SK-N-SH (cell line): ENCODE results near the gene MIGA2. TPM values are rescaled to one million over a fixed set of nuclear protein-coding genes. Genes with fewer than 3 reads are reported as not detected.

Source experiments
- CTCF ChIA-PET: fragments of 300-600, 350-600 bp; formaldehyde crosslinking; extraction: SDS; loops from one replicate; lab custom pipeline; 2021; lab: Yijun Ruan, JAX
- POLR2A ChIA-PET: fragments of 350-600 bp; sonication (Branson Sonifier 250); formaldehyde crosslinking; extraction: SDS; loops from one replicate; lab custom pipeline; 2020; ENCODE audit warnings: antibody characterized with exemption, inconsistent platforms; lab: Yijun Ruan, JAX
- DNase-seq: peaks from one replicate; pipeline ENCODE4 v3.0.0; 2012
- H2AFZ ChIP-seq: fragments of 200-600 bp; sonication (generic); 2 replicates; pipeline ENCODE4 v1.8.1; 2016; ENCODE audit warnings: antibody characterized with exemption, mild to moderate bottlenecking, low read depth
- H3F3A ChIP-seq: fragments of 200-600 bp; sonication (generic); replicated peaks from 2 replicates; pipeline ENCODE3; 2016; ENCODE audit warnings: antibody characterized with exemption, mild to moderate bottlenecking; ENCODE audit not compliant: insufficient read depth
- H3K27ac ChIP-seq, 2 experiments: fragments of 200-500 bp in 1 of 2; fragments of 200-600 bp in 1 of 2; sonication (Bioruptor generic) in 1 of 2; sonication (generic), shearing (Covaris generic) in 1 of 2; 2 replicates each; pipeline versions ENCODE4 v1.5.1 to v1.6.1; 2014 to 2016; ENCODE audit warnings: low read depth in 2 of 2, inconsistent platforms in 1 of 2, low read length in 1 of 2, mild to moderate bottlenecking in 1 of 2, mixed read lengths in 1 of 2
- H3K27me3 ChIP-seq: fragments of 200-600 bp; sonication (generic), shearing (Covaris generic); 2 replicates; pipeline ENCODE4 v1.6.1; 2016; ENCODE audit warnings: mixed run types; ENCODE audit not compliant: insufficient read depth
- H3K36me3 ChIP-seq, 2 experiments: fragments of 200-500 bp in 1 of 2; fragments of 200-600 bp in 1 of 2; sonication (Bioruptor generic) in 1 of 2; sonication (generic) in 1 of 2; replicated peaks in 1 of 2; 2 replicates each; pipeline versions ENCODE3 to v1.5.1; 2014 to 2016; ENCODE audit warnings: low read length in 1 of 2, mild to moderate bottlenecking in 1 of 2; ENCODE audit not compliant: insufficient read depth in 2 of 2, control insufficient read depth in 1 of 2
- H3K4me1 ChIP-seq, 2 experiments: fragments of 200-500 bp in 1 of 2; fragments of 200-600 bp in 1 of 2; sonication (Bioruptor generic) in 1 of 2; sonication (generic), shearing (Covaris generic) in 1 of 2; 2 replicates each; pipeline versions ENCODE4 v1.5.1 to v1.6.1; 2014 to 2016; ENCODE audit warnings: low read depth in 1 of 2, low read length in 1 of 2, mixed run types in 1 of 2; ENCODE audit not compliant: insufficient read depth in 2 of 2, control insufficient read depth in 1 of 2
- H3K4me2 ChIP-seq: fragments of 200-600 bp; sonication (generic), shearing (Covaris generic); 2 replicates; pipeline ENCODE4 v1.6.1; 2017; ENCODE audit warnings: mixed run types
- H3K4me3 ChIP-seq, 2 experiments: fragments of 200-500 bp in 1 of 2; fragments of 200-600 bp in 1 of 2; sonication (Bioruptor generic) in 1 of 2; sonication (generic), shearing (Covaris generic) in 1 of 2; 2 replicates each; pipeline versions ENCODE4 v1.5.1 to v1.8.1; 2014 to 2016; ENCODE audit warnings: low read depth in 2 of 2, inconsistent platforms in 1 of 2, low read length in 1 of 2, mild to moderate bottlenecking in 1 of 2, mixed read lengths in 1 of 2, moderate library complexity in 1 of 2
- H3K79me2 ChIP-seq: fragments of 200-600 bp; sonication (generic); 2 replicates; pipeline ENCODE4 v1.8.1; 2017; ENCODE audit warnings: mild to moderate bottlenecking; ENCODE audit not compliant: insufficient read depth
- H3K9ac ChIP-seq: fragments of 200-600 bp; sonication (generic); 2 replicates; pipeline ENCODE4 v1.6.1; 2017; ENCODE audit warnings: mixed run types
- H3K9me2 ChIP-seq: fragments of 200-600 bp; sonication (generic); 2 replicates; pipeline ENCODE4 v1.6.1; 2017; ENCODE audit warnings: mixed run types
- H3K9me3 ChIP-seq: fragments of 200-600 bp; sonication (generic); 2 replicates; pipeline ENCODE4 v1.6.1; 2017; ENCODE audit warnings: mixed run types, mild to moderate bottlenecking, moderate library complexity
- H4K20me1 ChIP-seq: fragments of 200-600 bp; sonication (generic); 2 replicates; pipeline ENCODE4 v1.6.1; 2017; ENCODE audit warnings: mild to moderate bottlenecking, mixed run types; ENCODE audit not compliant: insufficient read depth
- ELF1 ChIP-seq: IDR thresholded peaks from 2 replicates; pipeline ENCODE4 v1.4.0; 2012
- FOXJ3 ChIP-seq: sonication (generic); formaldehyde crosslinking; IDR thresholded peaks from 2 replicates; pipeline ENCODE4 v1.5.1; 2020; ENCODE audit warnings: mild to moderate bottlenecking, missing genetic modification reagents
- FOXM1 ChIP-seq: IDR thresholded peaks from 2 replicates; pipeline ENCODE4 v1.4.0; 2012; ENCODE audit warnings: low read depth, mild to moderate bottlenecking
- GABPA ChIP-seq: IDR thresholded peaks from 2 replicates; pipeline ENCODE4 v1.4.0; 2012; ENCODE audit warnings: low read depth, mild to moderate bottlenecking
- GATA2 ChIP-seq: sonication (generic); formaldehyde crosslinking; IDR thresholded peaks from 2 replicates; pipeline ENCODE4 v1.5.0; 2020; ENCODE audit warnings: mild to moderate bottlenecking, missing genetic modification reagents
- JUND ChIP-seq: IDR thresholded peaks from 2 replicates; pipeline ENCODE4 v1.4.0; 2012
- MEF2A ChIP-seq: IDR thresholded peaks from 2 replicates; pipeline ENCODE4 v1.4.0; 2012; ENCODE audit warnings: low read depth, borderline replicate concordance
- MXI1 ChIP-seq: IDR thresholded peaks from 2 replicates; pipeline ENCODE4 v1.6.1; 2012; ENCODE audit warnings: mild to moderate bottlenecking, low read depth, low read length, improper control_type of control experiment
- NRF1 ChIP-seq: IDR thresholded peaks from 2 replicates; pipeline ENCODE4 v1.6.1; 2012; ENCODE audit warnings: low read depth, mild to moderate bottlenecking, low read length
- RAD21 ChIP-seq: IDR thresholded peaks from 2 replicates; pipeline ENCODE4 v1.6.1; 2012; ENCODE audit warnings: mild to moderate bottlenecking, low read length
- RCOR1 ChIP-seq: fragments of 150-350 bp; IDR thresholded peaks from 2 replicates; pipeline ENCODE4 v1.6.1; 2017; ENCODE audit warnings: antibody characterized with exemption, low read length
- RFX5 ChIP-seq: IDR thresholded peaks from 2 replicates; pipeline ENCODE4 v1.6.1; 2012; ENCODE audit warnings: mild to moderate bottlenecking, improper control_type of control experiment, low read length
- RXRA ChIP-seq: IDR thresholded peaks from 2 replicates; pipeline ENCODE4 v1.4.0; 2012; ENCODE audit warnings: low read depth, mild to moderate bottlenecking, borderline replicate concordance
- SIN3A ChIP-seq: IDR thresholded peaks from 2 replicates; pipeline ENCODE4 v1.6.1; 2012; ENCODE audit warnings: low read depth, mild to moderate bottlenecking, low read length, moderate library complexity, borderline replicate concordance
- SMC3 ChIP-seq: IDR thresholded peaks from 2 replicates; pipeline ENCODE4 v1.6.1; 2012; ENCODE audit warnings: low read depth, low read length, improper control_type of control experiment
- YY1 ChIP-seq: IDR thresholded peaks from 2 replicates; pipeline ENCODE4 v1.4.0; 2012; ENCODE audit warnings: low read depth, mild to moderate bottlenecking
- WGBS: methylation state at CpG from one replicate; pipeline ENCODE4 v1.1.6; 2017; ENCODE audit warnings: low lambda C conversion rate; 5-methylcytosine and 5-hydroxymethylcytosine counted together
- polyA plus RNA-seq, 3 experiments: library from polyadenylated mRNA; depleted of rRNA; stranded (reverse); fragments of >200 nt; gene quantifications; 2 replicates each; pipeline ENCODE4 v1.2.3, GENCODE V29; 2012
- TF ChIP-seq, protein P1 (sequence below): IDR thresholded peaks from 2 replicates; pipeline ENCODE4 v1.4.0; 2012; ENCODE audit warnings: low read depth, borderline replicate concordance
- TF ChIP-seq, protein P2 (sequence below): fragments of 150-350 bp; IDR thresholded peaks from 2 replicates; pipeline ENCODE4 v1.6.1; 2017; ENCODE audit warnings: antibody characterized with exemption, low read length, low read depth, borderline replicate concordance
- TF ChIP-seq, protein P3 (sequence below): IDR thresholded peaks from 2 replicates; pipeline ENCODE4; 2012
- TF ChIP-seq, protein P4 (sequence below): fragments of 200-600 bp; sonication (generic); IDR thresholded peaks from 2 replicates; pipeline ENCODE4 v1.6.1; 2017; ENCODE audit warnings: antibody characterized with exemption, mild to moderate bottlenecking, moderate library complexity

MIGA2 gene
- polyA plus RNA-seq, 1 of the 3 experiments (the other 2 are of a cell fraction) = 21.2 TPM

DNA sequence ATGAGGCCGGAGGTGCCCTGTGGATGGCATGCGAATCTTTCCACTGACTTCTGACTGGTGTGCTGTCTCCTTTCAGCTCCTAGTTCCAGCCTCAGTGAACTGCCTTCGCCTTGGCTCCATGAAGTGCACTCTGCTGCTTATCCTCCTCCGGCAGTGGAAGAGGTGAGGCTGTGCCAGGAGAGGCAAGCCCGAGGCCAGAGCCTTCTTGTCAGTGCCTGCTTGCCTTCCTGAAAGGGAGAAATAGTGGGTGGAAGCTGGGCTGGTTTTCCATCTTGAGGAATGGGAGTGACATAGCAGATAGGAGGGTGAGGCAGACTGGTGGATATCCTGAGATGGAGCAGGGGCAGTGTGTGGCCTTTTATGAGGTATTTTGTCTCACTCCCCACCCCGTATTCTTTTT is 38.0 kb upstream of the MIGA2 start:
- Histone ChIP-seq H2AFZ (no peak overlapping the region), H3K4me3 (no peak overlapping the region), H3K27me3 (no peaks in the 10 kb centered on the region), H3F3A (peaks cover under 1% of the 10 kb centered on the region), H3K4me1 (no peaks in the 10 kb centered on the region; a peak in 1 of 4 replicates), H3K79me2 (no peaks in the 10 kb centered on the region), H3K27ac (no peak overlapping the region), H3K9me2 (no peaks in the 10 kb centered on the region), H3K36me3 (peaks cover 59 to 75% of the 10 kb centered on the region in 2 experiments), H4K20me1 (no peaks in the 10 kb centered on the region), H3K4me2 (no peak overlapping the region), H3K9ac (no peak overlapping the region), H3K9me3 (no peaks in the 10 kb centered on the region)
- 93% methylated on average over 5 of the region's 6 CpGs for WGBS
- DNase-seq = no peak
- no peak for TF ChIP-seq RFX5
- no peak for TF ChIP-seq YY1
- TF ChIP-seq SMC3 = no peak
- TF ChIP-seq SIN3A = no peak
- TF ChIP-seq, protein P1, sequence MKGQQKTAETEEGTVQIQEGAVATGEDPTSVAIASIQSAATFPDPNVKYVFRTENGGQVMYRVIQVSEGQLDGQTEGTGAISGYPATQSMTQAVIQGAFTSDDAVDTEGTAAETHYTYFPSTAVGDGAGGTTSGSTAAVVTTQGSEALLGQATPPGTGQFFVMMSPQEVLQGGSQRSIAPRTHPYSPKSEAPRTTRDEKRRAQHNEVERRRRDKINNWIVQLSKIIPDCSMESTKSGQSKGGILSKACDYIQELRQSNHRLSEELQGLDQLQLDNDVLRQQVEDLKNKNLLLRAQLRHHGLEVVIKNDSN = no peak
- no peak for TF ChIP-seq FOXJ3
- TF ChIP-seq, protein P2, sequence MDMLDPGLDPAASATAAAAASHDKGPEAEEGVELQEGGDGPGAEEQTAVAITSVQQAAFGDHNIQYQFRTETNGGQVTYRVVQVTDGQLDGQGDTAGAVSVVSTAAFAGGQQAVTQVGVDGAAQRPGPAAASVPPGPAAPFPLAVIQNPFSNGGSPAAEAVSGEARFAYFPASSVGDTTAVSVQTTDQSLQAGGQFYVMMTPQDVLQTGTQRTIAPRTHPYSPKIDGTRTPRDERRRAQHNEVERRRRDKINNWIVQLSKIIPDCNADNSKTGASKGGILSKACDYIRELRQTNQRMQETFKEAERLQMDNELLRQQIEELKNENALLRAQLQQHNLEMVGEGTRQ = no peak
- TF ChIP-seq JUND = no peak
- CTCF ChIA-PET = interaction anchor here (1.2 to 2.0 kb wide), 2 partner anchors 9 to 11 kb away, joined by 4 to 5 read pairs; no protein-coding TSS in a partner anchor
- POLR2A ChIA-PET = no interaction called here

DNA sequence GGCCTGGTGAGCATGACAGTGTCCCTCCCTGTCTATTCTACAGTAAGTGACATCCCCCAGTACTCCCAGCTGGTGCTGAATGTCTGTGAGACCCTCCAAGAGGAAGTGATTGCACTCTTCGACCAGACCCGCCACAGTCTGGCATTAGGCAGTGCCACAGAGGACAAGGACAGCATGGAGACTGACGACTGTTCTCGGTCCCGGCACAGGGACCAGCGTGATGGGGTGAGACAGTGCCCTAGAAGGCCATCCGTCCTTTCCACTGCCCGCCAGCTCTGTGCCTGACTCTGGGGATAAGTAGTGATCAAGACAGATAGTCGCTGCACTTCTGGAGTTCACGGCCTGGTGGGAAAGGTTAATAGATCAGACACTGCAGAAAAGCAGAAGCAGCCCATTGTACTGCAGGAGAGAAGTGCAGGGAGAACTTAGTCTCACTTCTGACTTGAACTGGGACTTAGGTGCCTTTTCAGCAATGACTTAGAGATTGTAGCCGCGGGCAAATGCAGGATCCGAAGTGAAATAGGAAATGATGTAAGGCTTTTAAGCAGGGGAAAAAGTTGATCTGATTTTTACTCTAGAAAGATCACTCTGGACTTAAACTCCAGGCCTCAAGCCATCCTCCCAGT is 36.7 kb upstream of the MIGA2 start:
- Histone ChIP-seq H3K4me3 (no peak overlapping the region), H3K27me3 (no peaks in the 10 kb centered on the region), H3K9ac (no peak overlapping the region), H4K20me1 (no peaks in the 10 kb centered on the region), H3K9me2 (no peaks in the 10 kb centered on the region), H3K36me3 (peaks cover 47 to 63% of the 10 kb centered on the region in 2 experiments), H3K9me3 (no peaks in the 10 kb centered on the region), H3K27ac (no peak overlapping the region), H3F3A (peaks cover 6% of the 10 kb centered on the region), H3K79me2 (no peaks in the 10 kb centered on the region), H2AFZ (no peak overlapping the region), H3K4me1 (no peaks in the 10 kb centered on the region; a peak in 1 of 4 replicates), H3K4me2 (no peak overlapping the region)
- 97% methylated on average over 13 of the region's 13 CpGs for WGBS
- CTCF ChIA-PET = no interaction called here
- POLR2A ChIA-PET = interaction anchor here (0.6 kb wide), 1 partner anchor 8 kb away, joined by 4 read pairs; no protein-coding TSS in a partner anchor
- no peak for DNase-seq
- TF ChIP-seq RFX5 = no peak
- no peak for TF ChIP-seq MXI1
- no peak for TF ChIP-seq FOXM1
- no peak for TF ChIP-seq GATA2
- no peak for TF ChIP-seq GABPA
- no peak for TF ChIP-seq NRF1
- no peak for TF ChIP-seq MEF2A
- TF ChIP-seq RXRA = no peak
- TF ChIP-seq RAD21 = no peak
- TF ChIP-seq, protein P2 = no peak
- no peak for TF ChIP-seq JUND
- no peak for TF ChIP-seq SMC3
- TF ChIP-seq FOXJ3 = no peak
- no peak for TF ChIP-seq RCOR1
- TF ChIP-seq, protein P3, sequence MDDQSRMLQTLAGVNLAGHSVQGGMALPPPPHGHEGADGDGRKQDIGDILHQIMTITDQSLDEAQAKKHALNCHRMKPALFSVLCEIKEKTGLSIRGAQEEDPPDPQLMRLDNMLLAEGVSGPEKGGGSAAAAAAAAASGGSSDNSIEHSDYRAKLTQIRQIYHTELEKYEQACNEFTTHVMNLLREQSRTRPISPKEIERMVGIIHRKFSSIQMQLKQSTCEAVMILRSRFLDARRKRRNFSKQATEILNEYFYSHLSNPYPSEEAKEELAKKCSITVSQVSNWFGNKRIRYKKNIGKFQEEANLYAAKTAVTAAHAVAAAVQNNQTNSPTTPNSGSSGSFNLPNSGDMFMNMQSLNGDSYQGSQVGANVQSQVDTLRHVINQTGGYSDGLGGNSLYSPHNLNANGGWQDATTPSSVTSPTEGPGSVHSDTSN = no peak
- TF ChIP-seq, protein P4, sequence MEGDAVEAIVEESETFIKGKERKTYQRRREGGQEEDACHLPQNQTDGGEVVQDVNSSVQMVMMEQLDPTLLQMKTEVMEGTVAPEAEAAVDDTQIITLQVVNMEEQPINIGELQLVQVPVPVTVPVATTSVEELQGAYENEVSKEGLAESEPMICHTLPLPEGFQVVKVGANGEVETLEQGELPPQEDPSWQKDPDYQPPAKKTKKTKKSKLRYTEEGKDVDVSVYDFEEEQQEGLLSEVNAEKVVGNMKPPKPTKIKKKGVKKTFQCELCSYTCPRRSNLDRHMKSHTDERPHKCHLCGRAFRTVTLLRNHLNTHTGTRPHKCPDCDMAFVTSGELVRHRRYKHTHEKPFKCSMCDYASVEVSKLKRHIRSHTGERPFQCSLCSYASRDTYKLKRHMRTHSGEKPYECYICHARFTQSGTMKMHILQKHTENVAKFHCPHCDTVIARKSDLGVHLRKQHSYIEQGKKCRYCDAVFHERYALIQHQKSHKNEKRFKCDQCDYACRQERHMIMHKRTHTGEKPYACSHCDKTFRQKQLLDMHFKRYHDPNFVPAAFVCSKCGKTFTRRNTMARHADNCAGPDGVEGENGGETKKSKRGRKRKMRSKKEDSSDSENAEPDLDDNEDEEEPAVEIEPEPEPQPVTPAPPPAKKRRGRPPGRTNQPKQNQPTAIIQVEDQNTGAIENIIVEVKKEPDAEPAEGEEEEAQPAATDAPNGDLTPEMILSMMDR = no peak
- TF ChIP-seq ELF1 = no peak
